CD14-positive monocyte (primary cell): ENCODE data around the gene NSFL1C. TPM values are rescaled to one million over a fixed set of nuclear protein-coding genes. Genes with fewer than 3 reads are reported as not detected.

Source experiments
- DNase-seq, 3 donors: peaks; one replicate each; pipeline ENCODE4 v3.0.0-alpha.2; 2011 to 2022
- H2AFZ ChIP-seq: 2 replicates; pipeline ENCODE4 v1.6.0; 2012; ENCODE audit warnings: mild to moderate bottlenecking, low read depth, low read length, inconsistent platforms; ENCODE audit not compliant: insufficient read depth, poor library complexity, severe bottlenecking
- H3K27ac ChIP-seq, 2 donors: 1 replicate in 1 of 2; 2 replicates in 1 of 2; pipeline ENCODE4 v1.5.1; 2012 to 2013; ENCODE audit warnings: low read length in 2 of 2, control low read depth in 1 of 2, inconsistent platforms in 1 of 2, low read depth in 1 of 2, mild to moderate bottlenecking in 1 of 2
- H3K27me3 ChIP-seq, 2 donors: one replicate each; pipeline versions ENCODE4 v1.6.0 to v1.6.1; 2011 to 2013; ENCODE audit warnings: low read length in 2 of 2; ENCODE audit not compliant: control insufficient read depth in 2 of 2, insufficient read depth in 2 of 2
- H3K36me3 ChIP-seq, 2 donors: replicated peaks in 1 of 2; 1 replicate in 1 of 2; 2 replicates in 1 of 2; pipeline versions ENCODE4 v1.5.1 to v1.6.1; 2012 to 2013; ENCODE audit warnings: low read length in 2 of 2, control low read depth in 1 of 2, inconsistent platforms in 1 of 2, mild to moderate bottlenecking in 1 of 2; ENCODE audit not compliant: insufficient read depth in 2 of 2, control insufficient read depth in 1 of 2
- H3K4me1 ChIP-seq, 2 donors: 1 replicate in 1 of 2; 2 replicates in 1 of 2; pipeline versions ENCODE4 v1.5.1 to v1.6.1; 2012 to 2013; ENCODE audit warnings: low read length in 2 of 2, control low read depth in 1 of 2, inconsistent platforms in 1 of 2, mild to moderate bottlenecking in 1 of 2, moderate library complexity in 1 of 2; ENCODE audit not compliant: insufficient read depth in 2 of 2, control insufficient read depth in 1 of 2
- H3K4me2 ChIP-seq: replicated peaks from 2 replicates; pipeline ENCODE3; 2012; ENCODE audit warnings: low read length, moderate library complexity, mild to moderate bottlenecking; ENCODE audit not compliant: poor library complexity, severe bottlenecking; ENCODE audit errors: extremely low read depth
- H3K4me3 ChIP-seq, 3 experiments: fragments of 200-600 bp in 1 of 3; sonication (generic) in 1 of 3; replicated peaks in 1 of 3; 1 replicate in 2 of 3; 2 replicates in 1 of 3; pipeline ENCODE4 v1.5.1; 2011 to 2013; ENCODE audit warnings: low read length in 3 of 3, mild to moderate bottlenecking in 3 of 3, control low read depth in 2 of 3, low read depth in 2 of 3, inconsistent platforms in 1 of 3, moderate library complexity in 1 of 3
- H3K79me2 ChIP-seq: 2 replicates; pipeline ENCODE4 v1.6.0; 2012; ENCODE audit warnings: mild to moderate bottlenecking, control low read depth, inconsistent platforms, low read length, moderate library complexity; ENCODE audit not compliant: insufficient read depth
- H3K9ac ChIP-seq: 2 replicates; pipeline ENCODE4 v1.6.0; 2017; ENCODE audit warnings: low read length, mild to moderate bottlenecking; ENCODE audit not compliant: insufficient read depth, poor library complexity, severe bottlenecking
- H3K9me3 ChIP-seq, 2 donors: replicated peaks in 1 of 2; 1 replicate in 1 of 2; 2 replicates in 1 of 2; pipeline versions ENCODE4 v1.5.1 to v1.6.1; 2012 to 2013; ENCODE audit warnings: low read length in 2 of 2, control low read depth in 1 of 2; ENCODE audit not compliant: control insufficient read depth in 1 of 2, insufficient read depth in 1 of 2
- H4K20me1 ChIP-seq: 2 replicates; pipeline ENCODE4 v1.6.0; 2012; ENCODE audit warnings: mild to moderate bottlenecking, low read length, control low read depth, moderate library complexity; ENCODE audit not compliant: insufficient read depth
- H3K27ac Mint-ChIP-seq, 7 donors: one replicate each; pipeline ENCODE4 v1.8.0; 2020; ENCODE audit warnings: mild to moderate bottlenecking in 7 of 7, mixed read lengths in 7 of 7, moderate library complexity in 6 of 7, inconsistent platforms in 2 of 7
- H3K27me3 Mint-ChIP-seq, 3 donors: one replicate each; pipeline ENCODE4 v1.8.0; 2021 to 2022; ENCODE audit warnings: low read depth in 3 of 3, mild to moderate bottlenecking in 3 of 3, mixed read lengths in 3 of 3, moderate library complexity in 3 of 3, inconsistent platforms in 1 of 3
- H3K36me3 Mint-ChIP-seq, 2 donors: one replicate each; pipeline ENCODE4 v1.8.0; 2020; ENCODE audit warnings: mixed read lengths in 2 of 2, inconsistent platforms in 1 of 2, mild to moderate bottlenecking in 1 of 2
- H3K4me1 Mint-ChIP-seq: one replicate; pipeline ENCODE4 v1.8.0; 2020; ENCODE audit warnings: mild to moderate bottlenecking, mixed read lengths
- H3K4me3 Mint-ChIP-seq, 2 donors: one replicate each; pipeline ENCODE4 v1.8.0; 2020; ENCODE audit warnings: mild to moderate bottlenecking in 2 of 2, mixed read lengths in 2 of 2, moderate library complexity in 1 of 2
- H3K9me3 Mint-ChIP-seq, 7 donors: one replicate each; pipeline ENCODE4 v1.8.0; 2020 to 2022; ENCODE audit warnings: mixed read lengths in 7 of 7, mild to moderate bottlenecking in 6 of 7, moderate library complexity in 6 of 7, inconsistent platforms in 2 of 7
- WGBS: methylation state at CpG from one replicate; pipeline ENCODE4 v1.1.5; 2013; ENCODE audit warnings: missing lambda C conversion rate; ENCODE audit not compliant: insufficient coverage; 5-methylcytosine and 5-hydroxymethylcytosine counted together
- intact Hi-C, 2 donors: fragments of 100-400 bp; cut with micrococcal nuclease; formaldehyde crosslinking; loops; one replicate each; pipeline versions ENCODE4 v1.15.0 to v1.15.1; 2023
- polyA plus RNA-seq, 3 donors: library from polyadenylated mRNA; depleted of rRNA in 1 of 3; unstranded in 2 of 3; stranded (reverse) in 1 of 3; fragments of 300-500 nt in 2 of 3; fragments of >200 nt in 1 of 3; fragmentation: Illumina TruSeq in 2 of 3; gene quantifications; 1 replicate in 2 of 3; 2 replicates in 1 of 3; pipeline ENCODE4 v1.2.3, GENCODE V29; 2012 to 2021
- TF ChIP-seq, protein P1 (sequence below): fragments of 200-600 bp; IDR thresholded peaks from one replicate; pipeline ENCODE4 v1.8.0; 2022; ENCODE audit warnings: antibody characterized with exemption, mild to moderate bottlenecking

The NSFL1C gene
- polyA plus RNA-seq, 3 donors = 52.8 to 80.8 (median 56.8) TPM

DNA sequence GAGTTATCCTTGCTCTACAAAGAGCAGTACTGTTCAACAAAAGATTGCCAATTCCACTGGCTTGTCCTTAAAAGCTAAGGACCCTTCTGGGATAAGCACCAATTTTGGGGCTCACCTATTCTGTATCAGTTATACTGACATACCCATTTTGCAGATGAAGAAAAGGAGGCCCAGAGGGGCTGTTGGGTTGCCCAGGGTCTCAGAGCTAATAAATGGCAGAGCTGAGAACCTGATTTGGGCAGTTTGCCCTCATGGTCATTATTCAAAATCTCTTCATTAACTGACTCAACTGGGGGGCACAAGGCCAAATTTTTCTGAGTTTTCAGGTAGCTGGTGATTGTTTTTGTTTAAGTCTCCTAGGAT, 31.3 kb downstream of the NSFL1C start:
- Histone ChIP-seq H3K4me3 (no peak overlapping the region), H3K79me2 (no peaks in the 10 kb centered on the region), H3K27me3 (peaks cover 13 to 20% of the 10 kb centered on the region in 2 donors), H3K9ac (no peak overlapping the region), H3K4me2 (no peak overlapping the region), H3K27ac (no peak overlapping the region), H3K4me1 (peaks cover 21% of the 10 kb centered on the region in 2 donors), H3K36me3 (peaks cover 7 to 14% of the 10 kb centered on the region in 2 donors), H3K9me3 (no peaks in the 10 kb centered on the region), H2AFZ (no peak overlapping the region), H4K20me1 (peaks cover 36% of the 10 kb centered on the region)
- Mint-ChIP-seq H3K36me3 (peaks cover 13 to 33% of the 10 kb centered on the region in 2 donors), H3K27ac (peak overlapping the region in 6 of 7 donors; percentile 23 to 82 (median 65)), H3K4me1 (peaks cover 32% of the 10 kb centered on the region), H3K4me3 (no peak overlapping the region), H3K27me3 (peaks cover 0 to 17% (median 15%) of the 10 kb centered on the region in 3 donors), H3K9me3 (no peaks in the 10 kb centered on the region)
- intact Hi-C loops = loop anchor here (2.0 to 5.0 kb wide), 4 partner anchors 43 to 123 kb away; partner anchors contain the start of gene FKBP1A (in 1 of the 2)
- TF ChIP-seq, protein P1, sequence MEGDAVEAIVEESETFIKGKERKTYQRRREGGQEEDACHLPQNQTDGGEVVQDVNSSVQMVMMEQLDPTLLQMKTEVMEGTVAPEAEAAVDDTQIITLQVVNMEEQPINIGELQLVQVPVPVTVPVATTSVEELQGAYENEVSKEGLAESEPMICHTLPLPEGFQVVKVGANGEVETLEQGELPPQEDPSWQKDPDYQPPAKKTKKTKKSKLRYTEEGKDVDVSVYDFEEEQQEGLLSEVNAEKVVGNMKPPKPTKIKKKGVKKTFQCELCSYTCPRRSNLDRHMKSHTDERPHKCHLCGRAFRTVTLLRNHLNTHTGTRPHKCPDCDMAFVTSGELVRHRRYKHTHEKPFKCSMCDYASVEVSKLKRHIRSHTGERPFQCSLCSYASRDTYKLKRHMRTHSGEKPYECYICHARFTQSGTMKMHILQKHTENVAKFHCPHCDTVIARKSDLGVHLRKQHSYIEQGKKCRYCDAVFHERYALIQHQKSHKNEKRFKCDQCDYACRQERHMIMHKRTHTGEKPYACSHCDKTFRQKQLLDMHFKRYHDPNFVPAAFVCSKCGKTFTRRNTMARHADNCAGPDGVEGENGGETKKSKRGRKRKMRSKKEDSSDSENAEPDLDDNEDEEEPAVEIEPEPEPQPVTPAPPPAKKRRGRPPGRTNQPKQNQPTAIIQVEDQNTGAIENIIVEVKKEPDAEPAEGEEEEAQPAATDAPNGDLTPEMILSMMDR = no peak
- DNase-seq = no peak

DNA sequence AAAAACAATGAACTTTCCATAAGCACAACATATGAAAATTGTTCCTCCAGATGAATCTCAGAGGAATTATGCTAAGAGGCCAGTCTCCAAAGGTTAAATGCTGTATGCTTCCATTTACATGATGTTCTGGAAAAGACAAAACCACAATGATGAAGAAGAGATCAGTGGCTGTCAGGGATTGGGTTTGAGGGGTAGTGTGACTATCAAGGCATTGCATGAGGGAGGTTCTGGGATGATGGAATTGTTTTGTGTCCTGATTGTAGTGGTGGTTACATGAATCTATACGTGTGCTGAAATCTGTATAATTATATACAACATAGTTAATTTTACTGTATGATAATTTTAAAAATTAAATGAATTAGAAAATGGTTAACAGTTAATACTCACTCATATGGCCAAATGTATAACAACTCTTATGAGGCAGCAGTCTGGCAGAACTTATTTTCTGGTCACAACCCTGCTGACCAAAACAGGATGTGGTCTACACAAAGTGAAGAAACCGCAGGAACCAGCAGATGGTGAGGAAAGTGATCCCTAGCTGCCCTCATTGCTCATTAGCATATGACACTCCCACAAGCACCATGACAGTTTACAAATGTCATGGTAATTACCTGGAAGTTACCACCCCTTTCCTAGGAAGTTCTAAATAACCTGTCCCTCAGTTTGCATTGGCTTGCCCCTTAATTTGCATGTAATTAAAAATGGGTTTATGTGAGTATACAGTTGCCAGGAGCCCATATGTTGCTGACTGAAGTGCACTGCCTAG, 31.9 kb downstream of the NSFL1C start:
- no CpG with 5 or more reads among the region's 2 CpGs for WGBS

More for the DNA sequence above, 31.9 kb downstream of the NSFL1C start:
- Histone ChIP-seq H3K9ac (no peak overlapping the region), H3K27ac (peak overlapping the region in 1 of 2 donors; percentile 12), H3K79me2 (no peaks in the 10 kb centered on the region), H3K4me3 (peak overlapping the region in 1 of 3 experiments; percentile 45), H3K27me3 (peaks cover 17 to 20% of the 10 kb centered on the region in 2 donors), H4K20me1 (peaks cover 31% of the 10 kb centered on the region), H3K4me1 (peaks cover 21% of the 10 kb centered on the region in 2 donors), H2AFZ (no peak overlapping the region), H3K9me3 (no peaks in the 10 kb centered on the region), H3K36me3 (peaks cover 2 to 8% of the 10 kb centered on the region in 2 donors), H3K4me2 (peak overlapping the region; percentile 51)
- peak; percentile 84 to 97 (median 95) for DNase-seq
- peaks cover 0 to 17% (median 15%) of the 10 kb centered on the region in 3 donors for H3K27me3 Mint-ChIP-seq
- TF ChIP-seq, protein P1 = no peak
- intact Hi-C loops = loop anchor here (2.0 to 5.0 kb wide), 4 partner anchors 42 to 122 kb away; partner anchors contain the start of gene FKBP1A (in 1 of the 2)
- H3K36me3 Mint-ChIP-seq = peaks cover 8 to 27% of the 10 kb centered on the region in 2 donors
- H3K9me3 Mint-ChIP-seq = no peaks in the 10 kb centered on the region
- peaks cover 32% of the 10 kb centered on the region for H3K4me1 Mint-ChIP-seq
- peak overlapping the region; percentile 71 to 92 (median 89) for H3K27ac Mint-ChIP-seq
- H3K4me3 Mint-ChIP-seq = peak overlapping the region in 1 of 2 donors; percentile 76
